PFSK-1 (cell line): Measurements from ENCODE around the gene BMPR2.

Experiments
- POLR2AphosphoS5 ChIP-seq: IDR thresholded peaks from 2 replicates; pipeline ENCODE4 v1.6.1; 2012; ENCODE audit warnings: low read depth, mild to moderate bottlenecking, control low read depth, low read length, moderate library complexity
- SIN3A ChIP-seq: IDR thresholded peaks from 2 replicates; pipeline ENCODE4 v1.6.1; 2012; ENCODE audit warnings: mild to moderate bottlenecking, low read length, moderate library complexity, borderline replicate concordance; ENCODE audit not compliant: insufficient read depth
- TAF1 ChIP-seq: IDR thresholded peaks from 2 replicates; pipeline ENCODE4 v1.6.1; 2012; ENCODE audit warnings: low read length, control low read depth, borderline replicate concordance; ENCODE audit not compliant: insufficient read depth
- TF ChIP-seq, protein P1 (sequence below), 2 experiments: IDR thresholded peaks; 2 replicates each; pipeline versions ENCODE4 v1.6.1 to v1.8.0; 2011 to 2012; ENCODE audit warnings: low read depth in 2 of 2, low read length in 2 of 2, control low read depth in 1 of 2, inconsistent platforms in 1 of 2, mild to moderate bottlenecking in 1 of 2, moderate library complexity in 1 of 2; ENCODE audit not compliant: insufficient read depth in 1 of 2

DNA sequence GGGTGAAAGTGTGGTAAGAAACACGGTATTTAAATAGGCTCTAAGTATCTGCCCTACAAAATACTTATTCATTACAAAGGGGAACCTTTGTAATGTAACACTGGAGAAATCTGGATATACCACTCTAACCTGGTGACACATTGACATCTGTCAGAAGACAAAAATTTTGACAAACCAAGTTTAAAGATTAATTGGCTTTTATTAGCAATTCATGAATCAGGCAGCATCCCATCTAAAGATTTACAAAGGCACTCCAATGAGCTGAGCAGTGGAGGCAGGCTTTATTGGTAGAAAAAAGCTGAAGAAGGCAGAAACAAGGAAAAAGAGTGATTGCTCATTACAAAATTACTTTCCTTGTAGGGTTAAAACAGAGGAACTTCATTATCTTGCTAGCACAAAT is 35.0 kb downstream of the BMPR2 start:
- no peak for TF ChIP-seq TAF1
- TF ChIP-seq, protein P1, sequence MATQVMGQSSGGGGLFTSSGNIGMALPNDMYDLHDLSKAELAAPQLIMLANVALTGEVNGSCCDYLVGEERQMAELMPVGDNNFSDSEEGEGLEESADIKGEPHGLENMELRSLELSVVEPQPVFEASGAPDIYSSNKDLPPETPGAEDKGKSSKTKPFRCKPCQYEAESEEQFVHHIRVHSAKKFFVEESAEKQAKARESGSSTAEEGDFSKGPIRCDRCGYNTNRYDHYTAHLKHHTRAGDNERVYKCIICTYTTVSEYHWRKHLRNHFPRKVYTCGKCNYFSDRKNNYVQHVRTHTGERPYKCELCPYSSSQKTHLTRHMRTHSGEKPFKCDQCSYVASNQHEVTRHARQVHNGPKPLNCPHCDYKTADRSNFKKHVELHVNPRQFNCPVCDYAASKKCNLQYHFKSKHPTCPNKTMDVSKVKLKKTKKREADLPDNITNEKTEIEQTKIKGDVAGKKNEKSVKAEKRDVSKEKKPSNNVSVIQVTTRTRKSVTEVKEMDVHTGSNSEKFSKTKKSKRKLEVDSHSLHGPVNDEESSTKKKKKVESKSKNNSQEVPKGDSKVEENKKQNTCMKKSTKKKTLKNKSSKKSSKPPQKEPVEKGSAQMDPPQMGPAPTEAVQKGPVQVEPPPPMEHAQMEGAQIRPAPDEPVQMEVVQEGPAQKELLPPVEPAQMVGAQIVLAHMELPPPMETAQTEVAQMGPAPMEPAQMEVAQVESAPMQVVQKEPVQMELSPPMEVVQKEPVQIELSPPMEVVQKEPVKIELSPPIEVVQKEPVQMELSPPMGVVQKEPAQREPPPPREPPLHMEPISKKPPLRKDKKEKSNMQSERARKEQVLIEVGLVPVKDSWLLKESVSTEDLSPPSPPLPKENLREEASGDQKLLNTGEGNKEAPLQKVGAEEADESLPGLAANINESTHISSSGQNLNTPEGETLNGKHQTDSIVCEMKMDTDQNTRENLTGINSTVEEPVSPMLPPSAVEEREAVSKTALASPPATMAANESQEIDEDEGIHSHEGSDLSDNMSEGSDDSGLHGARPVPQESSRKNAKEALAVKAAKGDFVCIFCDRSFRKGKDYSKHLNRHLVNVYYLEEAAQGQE (IDR thresholded peaks at IDR 0.05; ENCODE audit: insufficient read depth in 1 of 2, low read depth in 2 of 2, low read length in 2 of 2), result no peak
- TF ChIP-seq POLR2AphosphoS5, result no peak
- TF ChIP-seq SIN3A, result no peak
